Effector CD8-positive, alpha-beta T cell (primary cell): ENCODE results near the gene PPP2R5C.

ENCODE experiments used
- DNase-seq: peaks from one replicate; lab custom pipeline; 2025; lab: John Stamatoyannopoulos, UW

PPP2R5C gene

GRCh38 chr14:101887219-101887618, 125.7 kb downstream of the PPP2R5C start:
- DNase-seq: no peak

DNA sequence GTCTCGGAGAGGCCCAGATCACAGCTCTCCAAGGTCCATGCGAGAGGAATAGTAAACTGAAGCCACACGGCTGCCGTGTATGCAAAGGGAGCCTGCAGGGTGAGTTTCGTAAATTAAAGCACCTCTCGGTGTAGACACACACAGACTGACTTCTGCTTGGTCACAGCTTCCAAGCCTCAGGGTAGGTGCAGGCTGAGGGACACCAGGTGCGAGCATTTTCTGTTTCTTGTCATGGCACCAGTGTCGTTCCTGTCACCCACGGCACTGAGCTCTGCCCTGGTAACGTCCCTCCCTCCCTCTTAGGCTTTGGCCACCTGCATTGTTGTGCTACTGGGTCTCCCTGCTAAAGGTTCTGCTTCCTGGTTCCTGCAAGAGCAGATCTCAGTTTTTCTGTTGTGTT, 126.7 kb downstream of the PPP2R5C start:
- no peak for DNase-seq

- no peak for DNase-seq
Measured at GRCh38 chr14:101889366-101889765, 127.9 kb downstream of the PPP2R5C start.

GRCh38 chr14:101889898-101890297, 128.4 kb downstream of the PPP2R5C start:
- no peak for DNase-seq

DNA sequence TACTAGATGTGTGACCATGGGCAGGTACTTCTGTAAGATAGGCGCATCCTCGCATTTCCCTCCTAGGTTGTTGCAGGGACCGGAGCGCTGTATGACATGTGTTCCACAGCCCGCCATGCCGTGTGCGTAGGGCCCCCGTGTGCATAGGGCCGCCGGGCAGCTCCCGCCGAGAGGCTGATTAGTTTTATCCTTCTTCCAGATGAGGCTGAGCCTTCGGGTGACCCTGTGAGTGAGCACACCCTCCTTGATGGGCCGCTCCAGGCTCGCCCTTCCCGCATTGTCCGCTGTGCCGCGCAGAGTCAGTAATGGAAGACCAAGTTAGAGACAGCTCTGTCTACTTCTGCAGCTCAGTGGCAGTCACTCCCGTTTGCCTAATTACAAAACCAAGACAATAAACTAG, 130.0 kb downstream of the PPP2R5C start:
- DNase-seq: no peak

GRCh38 chr14:101893759-101894158, 132.2 kb downstream of the PPP2R5C start:
- no peak for DNase-seq

DNA sequence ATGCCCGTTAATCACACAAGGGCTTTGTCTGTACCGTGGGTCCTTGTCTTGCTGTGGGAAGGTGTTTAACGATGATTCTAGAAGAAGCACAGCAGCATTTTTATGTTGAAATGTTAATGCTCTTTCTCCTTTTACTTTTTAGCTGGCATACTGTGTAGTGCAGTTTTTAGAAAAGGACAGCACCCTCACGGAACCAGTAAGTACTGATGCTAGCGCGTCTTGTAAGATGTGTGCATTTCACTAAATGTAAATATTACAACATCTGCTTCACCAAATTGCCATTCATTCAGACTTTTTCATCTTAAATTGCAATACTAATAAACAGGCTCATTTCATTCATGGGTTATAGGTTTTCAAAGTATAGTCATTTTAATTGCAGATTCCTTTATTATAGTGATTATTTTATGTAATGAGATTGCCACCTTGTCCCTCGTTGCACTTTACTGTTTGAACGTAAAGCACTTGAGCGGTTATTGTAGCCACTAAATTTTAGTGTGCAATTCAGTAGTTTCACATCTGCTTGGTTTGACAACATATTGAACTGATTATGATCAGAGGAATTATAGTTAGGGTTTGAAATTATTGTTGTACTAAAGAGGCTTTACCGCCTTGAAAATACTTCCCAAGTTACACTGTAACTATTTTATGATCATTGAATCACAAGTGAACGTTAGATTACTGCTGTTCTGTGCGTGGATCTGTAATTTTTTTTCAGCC, 133.0 kb downstream of the PPP2R5C start:
- no peak for DNase-seq

DNA sequence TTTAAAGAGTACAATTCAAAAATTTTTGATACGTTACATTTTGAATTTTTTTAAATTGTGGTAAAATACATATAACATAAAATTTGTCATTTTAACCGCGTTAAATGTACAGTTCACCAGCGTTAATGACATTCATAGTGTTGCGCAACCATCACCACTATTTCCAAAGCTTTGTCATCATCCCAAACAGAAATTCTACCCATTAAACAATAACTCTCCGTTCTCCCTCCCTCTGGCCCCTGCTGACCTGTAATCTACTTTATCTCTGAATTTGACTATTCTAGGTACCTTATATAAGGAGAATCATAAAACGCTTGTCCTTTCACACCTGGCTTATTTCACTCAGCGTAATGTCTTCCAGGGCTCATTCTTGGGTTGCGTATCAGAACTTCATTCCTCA, 133.7 kb downstream of the PPP2R5C start:
- no peak for DNase-seq

DNA sequence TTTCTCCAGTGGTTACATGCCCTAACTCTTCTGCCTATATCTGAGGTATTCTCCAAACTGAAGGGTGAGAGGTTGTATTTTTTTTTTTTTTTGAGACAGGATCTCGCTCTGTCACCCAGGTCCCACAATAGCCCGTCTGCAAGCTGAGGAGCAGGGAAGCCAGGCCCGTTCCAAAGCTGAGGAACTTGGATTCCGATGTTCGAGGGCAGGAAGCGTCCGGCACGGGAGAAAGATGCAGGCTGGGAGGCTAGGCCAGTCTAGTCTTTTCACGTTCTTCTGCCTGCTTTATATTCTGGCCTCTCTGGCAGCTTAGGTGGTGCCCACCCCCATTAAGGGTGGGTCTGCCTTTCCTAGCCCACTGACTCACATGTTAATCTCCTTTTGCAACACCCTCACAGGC, 135.8 kb downstream of the PPP2R5C start:
- DNase-seq: no peak

DNA sequence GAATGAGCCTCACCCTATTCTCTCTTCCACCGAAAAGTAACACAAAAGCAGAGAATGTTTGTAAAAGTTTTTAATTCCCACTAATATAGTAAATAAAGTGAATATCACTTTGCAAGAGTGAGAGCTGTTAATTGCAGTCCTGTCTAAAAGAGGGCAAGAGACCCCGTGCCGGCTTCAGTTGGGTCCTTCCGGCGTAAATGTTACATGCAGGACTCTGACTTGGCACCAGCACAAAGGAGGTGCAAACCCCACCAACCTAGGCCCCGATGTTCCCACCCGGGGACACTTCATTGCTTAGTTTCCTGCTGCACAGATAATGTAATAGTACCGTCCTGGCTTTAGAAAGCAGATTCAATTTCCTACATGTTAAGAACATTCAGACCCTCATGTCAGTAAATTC, 136.9 kb downstream of the PPP2R5C start:
- DNase-seq: no peak

DNA sequence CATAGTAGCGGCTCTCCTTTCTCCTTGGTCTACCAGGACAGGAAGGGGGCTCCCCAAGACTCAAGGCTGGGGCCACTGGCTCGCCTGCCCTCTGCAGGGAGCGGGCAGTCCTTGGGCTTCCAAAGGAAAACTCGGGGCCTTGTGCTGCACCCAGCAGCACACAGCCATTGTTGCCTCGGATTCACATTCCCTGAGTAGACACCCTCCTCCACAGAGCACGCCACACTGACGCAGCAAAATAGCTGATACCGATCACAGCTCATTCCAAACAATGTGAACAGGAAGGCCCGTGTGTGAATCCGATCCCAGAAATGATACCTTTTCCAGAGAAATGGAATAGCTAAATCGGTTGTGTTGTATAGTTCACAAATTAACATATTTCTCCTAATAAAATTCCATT, 137.8 kb downstream of the PPP2R5C start:
- DNase-seq: no peak

GRCh38 chr14:101900253-101900652, 138.7 kb downstream of the PPP2R5C start:
- no peak for DNase-seq

- no peak for DNase-seq
Measured at GRCh38 chr14:101903111-101903561, 141.6 kb downstream of the PPP2R5C start.

- no peak for DNase-seq
Measured at GRCh38 chr14:101905614-101906013, 144.1 kb downstream of the PPP2R5C start.

DNA sequence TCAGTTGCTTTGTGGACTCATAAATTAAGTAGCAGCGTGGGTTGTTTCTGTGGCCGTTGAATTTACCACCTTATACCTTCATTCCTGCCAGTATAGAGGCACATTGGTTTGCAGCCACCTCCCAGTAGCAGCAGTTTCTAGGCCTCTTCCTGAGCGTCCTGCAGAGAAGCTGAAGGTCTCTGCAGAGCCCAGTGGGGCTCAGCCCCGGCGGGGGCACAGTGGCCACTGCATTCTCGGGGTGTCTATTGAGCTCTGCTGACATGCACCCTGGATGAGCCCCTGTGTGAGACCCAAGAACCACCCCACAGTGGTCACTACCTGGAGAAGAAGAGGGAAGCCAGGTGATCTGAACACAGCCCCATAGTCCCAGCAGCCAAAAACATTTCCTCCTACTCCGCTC, 145.1 kb downstream of the PPP2R5C start:
- no peak for DNase-seq

DNA sequence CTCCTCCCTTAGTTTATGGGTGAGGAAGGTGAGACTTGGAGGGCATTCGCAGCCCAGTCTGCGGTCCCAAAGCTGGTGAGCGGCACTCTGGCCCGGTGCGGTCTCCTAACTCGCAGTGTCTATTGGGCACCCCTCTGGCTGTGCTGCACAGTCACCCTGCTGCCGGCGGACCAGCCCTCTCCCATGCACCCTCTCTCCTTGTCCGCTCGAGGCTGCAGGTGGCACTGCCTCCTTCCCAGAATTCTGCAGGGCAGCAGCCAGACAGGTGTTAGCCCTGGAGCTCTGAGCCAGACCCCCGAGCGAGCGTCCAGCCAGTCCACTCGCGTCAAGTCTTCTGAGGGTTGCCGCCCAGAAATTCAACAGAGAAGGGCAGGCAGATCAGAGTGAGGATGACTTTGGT, 146.1 kb downstream of the PPP2R5C start:
- DNase-seq: no peak

DNA sequence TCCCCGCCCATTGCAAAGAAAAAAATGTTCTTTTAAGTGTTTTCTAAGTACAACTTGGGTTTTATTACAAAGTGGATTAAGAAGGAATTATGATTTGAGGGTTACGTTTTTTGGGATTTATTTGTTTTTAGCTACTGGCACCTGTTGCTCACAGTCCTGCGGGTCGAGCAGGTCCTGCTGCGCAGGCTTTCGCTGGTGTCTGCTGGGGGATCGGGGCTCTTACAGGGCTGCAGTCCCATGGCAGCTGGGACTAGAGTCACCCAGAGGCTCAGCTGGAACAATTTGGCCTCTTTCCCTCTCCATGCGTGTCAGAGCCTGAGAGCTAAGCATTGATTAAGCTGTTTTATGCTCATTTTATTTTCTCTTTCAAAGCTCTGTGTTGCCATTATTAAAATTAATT, 147.3 kb downstream of the PPP2R5C start:
- DNase-seq: no peak

DNA sequence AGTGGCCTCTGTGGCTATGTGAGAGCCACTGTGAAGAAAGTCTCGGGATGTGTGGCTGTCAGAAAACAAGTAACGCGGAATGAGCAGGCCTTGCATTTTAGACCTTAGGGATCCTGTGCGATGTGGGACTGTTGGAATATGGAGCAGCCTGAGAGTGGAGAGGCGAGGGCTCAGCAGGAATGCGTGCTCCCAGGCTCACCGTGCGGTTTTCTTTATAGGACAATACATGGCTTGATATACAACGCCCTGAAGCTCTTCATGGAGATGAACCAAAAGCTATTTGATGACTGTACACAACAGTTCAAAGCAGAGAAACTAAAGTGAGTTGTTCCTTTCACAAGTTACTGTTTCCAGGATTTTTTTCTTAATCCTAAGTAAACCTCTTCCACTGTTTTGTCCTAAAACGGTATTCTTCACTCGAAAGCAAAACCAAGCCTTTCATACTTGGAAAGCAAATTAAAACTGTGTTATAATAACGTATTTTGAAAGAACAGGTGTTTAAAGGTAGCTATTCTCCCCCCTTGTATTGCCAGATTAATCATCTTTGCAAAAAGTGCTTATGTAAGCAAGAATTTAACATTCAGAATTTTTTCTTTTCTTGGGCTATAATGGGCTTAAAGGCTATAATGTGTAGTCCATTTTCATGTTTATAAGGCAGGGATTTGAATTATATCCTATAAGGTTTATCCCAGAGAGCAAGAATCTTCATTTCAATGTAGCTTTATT, 148.0 kb downstream of the PPP2R5C start:
- no peak for DNase-seq

GRCh38 chr14:101912841-101913240, 151.3 kb downstream of the PPP2R5C start:
- no peak for DNase-seq

DNA sequence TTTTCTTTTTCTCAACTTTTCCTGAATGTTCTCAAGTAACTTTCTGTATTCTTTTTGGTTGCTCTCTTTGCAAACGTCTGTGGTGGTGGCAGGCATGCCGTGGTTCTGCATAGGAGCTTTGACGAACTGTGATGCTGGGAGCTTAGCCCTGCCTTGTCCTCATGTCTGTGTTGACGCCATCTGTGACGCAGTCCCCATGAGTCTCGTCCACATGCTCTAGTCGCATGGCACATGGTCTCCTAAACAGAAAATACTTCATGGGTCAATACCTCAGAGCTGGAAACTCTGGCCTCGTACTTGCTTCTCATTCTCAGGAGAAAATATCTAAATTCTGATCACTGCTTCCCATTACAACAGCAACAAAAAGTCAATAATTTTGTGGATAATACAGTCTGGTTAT, 152.6 kb downstream of the PPP2R5C start:
- no peak for DNase-seq

GRCh38 chr14:101915871-101916815, 154.6 kb downstream of the PPP2R5C start:
- no peak for DNase-seq

GRCh38 chr14:101916816-101917412, 155.4 kb downstream of the PPP2R5C start:
- no peak for DNase-seq
